ENCODE measurements around the gene CPHXL2.

The CPHXL2 gene

DNA sequence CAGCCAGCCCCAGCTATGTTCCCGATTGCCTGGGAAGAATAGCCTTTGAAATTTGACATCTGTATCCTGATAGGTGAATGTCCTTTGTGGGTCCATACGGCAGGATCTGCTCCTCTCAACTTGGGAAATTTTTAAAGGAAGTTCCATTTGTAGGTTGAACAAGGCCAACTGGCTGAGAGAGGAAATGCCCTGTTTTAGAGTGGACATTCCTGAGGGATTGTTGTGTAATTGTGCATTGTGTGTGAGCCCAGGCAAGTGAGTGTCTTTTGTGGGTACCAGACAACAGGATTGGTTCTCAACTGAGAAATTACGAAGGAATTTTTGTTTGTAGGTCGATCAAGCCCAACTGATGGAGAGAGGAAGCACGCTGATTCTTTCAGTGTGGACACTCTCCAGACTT, 2.6 kb upstream of the CPHXL2 start:
- no peaks in the 10 kb centered on the region for H3K27me3 ChIP-seq (replicated peaks; ENCODE audit: insufficient read depth, low read length)
- H3K36me3 ChIP-seq (replicated peaks; ENCODE audit: insufficient read depth, low read length): no peaks in the 10 kb centered on the region
- H3F3A ChIP-seq (ENCODE audit: insufficient read depth, low read length): no peaks in the 10 kb centered on the region
- no peaks in the 10 kb centered on the region for H3K79me2 ChIP-seq (ENCODE audit: low read length)
- no peaks in the 10 kb centered on the region for H3K9me2 ChIP-seq (replicated peaks; ENCODE audit: insufficient read depth, low read length)
- H4K20me1 ChIP-seq (ENCODE audit: insufficient read depth, low read length): no peaks in the 10 kb centered on the region
- H3K4me2 ChIP-seq (ENCODE audit: low read depth, low read length): no peak overlapping the region
- no peaks in the 10 kb centered on the region for H3K9me3 ChIP-seq (replicated peaks; ENCODE audit: insufficient read depth, low read length)
- DNase-seq: no peak
- no peak overlapping the region for H3K4me3 ChIP-seq (ENCODE audit: low read length)
- TF ChIP-seq EZH2 (optimal IDR thresholded peaks at IDR 0.05; ENCODE audit: low read depth, low read length) (no peak), EZH2phosphoT487 (IDR thresholded peaks at IDR 0.05; ENCODE audit: low read length) (no peak)
- TF ChIP-seq, protein P1, sequence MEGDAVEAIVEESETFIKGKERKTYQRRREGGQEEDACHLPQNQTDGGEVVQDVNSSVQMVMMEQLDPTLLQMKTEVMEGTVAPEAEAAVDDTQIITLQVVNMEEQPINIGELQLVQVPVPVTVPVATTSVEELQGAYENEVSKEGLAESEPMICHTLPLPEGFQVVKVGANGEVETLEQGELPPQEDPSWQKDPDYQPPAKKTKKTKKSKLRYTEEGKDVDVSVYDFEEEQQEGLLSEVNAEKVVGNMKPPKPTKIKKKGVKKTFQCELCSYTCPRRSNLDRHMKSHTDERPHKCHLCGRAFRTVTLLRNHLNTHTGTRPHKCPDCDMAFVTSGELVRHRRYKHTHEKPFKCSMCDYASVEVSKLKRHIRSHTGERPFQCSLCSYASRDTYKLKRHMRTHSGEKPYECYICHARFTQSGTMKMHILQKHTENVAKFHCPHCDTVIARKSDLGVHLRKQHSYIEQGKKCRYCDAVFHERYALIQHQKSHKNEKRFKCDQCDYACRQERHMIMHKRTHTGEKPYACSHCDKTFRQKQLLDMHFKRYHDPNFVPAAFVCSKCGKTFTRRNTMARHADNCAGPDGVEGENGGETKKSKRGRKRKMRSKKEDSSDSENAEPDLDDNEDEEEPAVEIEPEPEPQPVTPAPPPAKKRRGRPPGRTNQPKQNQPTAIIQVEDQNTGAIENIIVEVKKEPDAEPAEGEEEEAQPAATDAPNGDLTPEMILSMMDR (IDR thresholded peaks at IDR 0.05; ENCODE audit: low read length): no peak
- H3K9ac ChIP-seq (ENCODE audit: low read length): no peak overlapping the region
- no peaks in the 10 kb centered on the region for H3K4me1 ChIP-seq (ENCODE audit: low read length)
- no peak overlapping the region for H2AFZ ChIP-seq (ENCODE audit: low read length)
- no peak overlapping the region for H3K27ac ChIP-seq (ENCODE audit: low read length)

DNA sequence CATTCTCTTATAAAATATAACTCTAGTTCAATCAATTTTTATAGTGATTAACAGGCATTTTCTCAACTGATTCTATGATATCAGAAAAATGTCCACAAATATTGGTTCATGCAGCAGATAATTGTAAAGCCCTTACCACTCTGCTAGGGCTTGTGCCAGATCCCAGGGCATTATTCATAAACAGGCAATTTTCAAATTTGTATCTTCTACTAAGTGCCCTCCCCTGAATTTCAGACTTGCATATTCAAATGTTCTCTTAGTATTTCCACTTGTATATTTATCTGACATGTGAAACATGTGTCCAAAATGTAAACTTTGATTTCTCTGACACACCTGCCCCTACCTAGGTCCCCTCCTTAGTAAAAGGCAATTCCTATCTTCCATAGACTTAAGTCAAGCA, 9.3 kb downstream of the CPHXL2 start:
- H3K36me3 ChIP-seq (replicated peaks; ENCODE audit: insufficient read depth, low read length): no peaks in the 10 kb centered on the region

DNA sequence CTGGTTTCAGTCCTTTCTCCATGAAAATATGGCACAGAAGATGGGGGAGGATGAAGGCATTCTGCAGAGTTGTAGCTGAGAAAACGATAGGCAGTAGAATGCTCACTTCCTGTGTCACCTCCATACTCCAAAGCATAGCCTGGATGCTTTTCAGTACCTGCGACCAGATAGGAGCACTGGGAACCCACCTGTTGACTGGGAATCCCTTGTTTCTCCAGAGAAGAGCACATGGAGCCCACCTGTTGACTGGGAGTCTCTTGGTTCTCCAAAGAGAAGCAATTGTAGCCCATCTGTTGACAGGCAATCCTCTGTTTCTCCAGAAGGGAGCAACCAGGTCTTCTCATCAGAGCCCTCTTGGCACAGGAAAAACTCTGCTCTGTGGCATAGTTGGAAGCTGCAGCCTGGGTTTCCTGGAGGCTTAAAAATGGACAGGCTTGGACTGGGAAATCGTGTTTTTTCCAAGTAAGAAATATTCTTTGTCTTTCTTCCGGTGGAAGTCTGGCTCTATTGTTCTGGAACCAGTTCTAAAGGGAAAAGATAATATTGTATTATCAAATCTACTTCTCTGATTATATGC, 16.0 kb downstream of the CPHXL2 start:
- no peaks in the 10 kb centered on the region for H3K36me3 ChIP-seq (replicated peaks; ENCODE audit: insufficient read depth, low read length)
- H3K4me3 ChIP-seq (ENCODE audit: low read length): no peak overlapping the region
- H3K27ac ChIP-seq (ENCODE audit: low read length): no peak overlapping the region
- no peaks in the 10 kb centered on the region for H3K9me3 ChIP-seq (replicated peaks; ENCODE audit: insufficient read depth, low read length)
- H3K9ac ChIP-seq (ENCODE audit: low read length): no peak overlapping the region
- TF ChIP-seq EZH2phosphoT487 (IDR thresholded peaks at IDR 0.05; ENCODE audit: low read length): no peak
- TF ChIP-seq EZH2 (optimal IDR thresholded peaks at IDR 0.05; ENCODE audit: low read depth, low read length): no peak
- TF ChIP-seq, protein P1 (IDR thresholded peaks at IDR 0.05; ENCODE audit: low read length): no peak
- H3K79me2 ChIP-seq (ENCODE audit: low read length): no peaks in the 10 kb centered on the region
- no peak for DNase-seq
- H3K4me2 ChIP-seq (ENCODE audit: low read depth, low read length): no peak overlapping the region
- no peaks in the 10 kb centered on the region for H3K27me3 ChIP-seq (replicated peaks; ENCODE audit: insufficient read depth, low read length)
- H4K20me1 ChIP-seq (ENCODE audit: insufficient read depth, low read length): no peaks in the 10 kb centered on the region
- H3F3A ChIP-seq (ENCODE audit: insufficient read depth, low read length): no peaks in the 10 kb centered on the region
- no peaks in the 10 kb centered on the region for H3K9me2 ChIP-seq (replicated peaks; ENCODE audit: insufficient read depth, low read length)
- no peak overlapping the region for H2AFZ ChIP-seq (ENCODE audit: low read length)
- H3K4me1 ChIP-seq (ENCODE audit: low read length): no peaks in the 10 kb centered on the region

More for the DNA sequence above, 9.3 kb downstream of the CPHXL2 start:
- H3K9me2 ChIP-seq (replicated peaks; ENCODE audit: insufficient read depth, low read length): no peaks in the 10 kb centered on the region
- no peak overlapping the region for H3K9ac ChIP-seq (ENCODE audit: low read length)
- no peaks in the 10 kb centered on the region for H3K27me3 ChIP-seq (replicated peaks; ENCODE audit: insufficient read depth, low read length)
- TF ChIP-seq, protein P1 (IDR thresholded peaks at IDR 0.05; ENCODE audit: low read length): no peak
- TF ChIP-seq EZH2phosphoT487 (IDR thresholded peaks at IDR 0.05; ENCODE audit: low read length): no peak
- TF ChIP-seq EZH2 (optimal IDR thresholded peaks at IDR 0.05; ENCODE audit: low read depth, low read length): no peak
- H2AFZ ChIP-seq (ENCODE audit: low read length): no peak overlapping the region
- no peak overlapping the region for H3K27ac ChIP-seq (ENCODE audit: low read length)
- no peaks in the 10 kb centered on the region for H3K4me1 ChIP-seq (ENCODE audit: low read length)
- no peaks in the 10 kb centered on the region for H3F3A ChIP-seq (ENCODE audit: insufficient read depth, low read length)
- H3K79me2 ChIP-seq (ENCODE audit: low read length): no peaks in the 10 kb centered on the region
- no peak overlapping the region for H3K4me2 ChIP-seq (ENCODE audit: low read depth, low read length)
- H4K20me1 ChIP-seq (ENCODE audit: insufficient read depth, low read length): no peaks in the 10 kb centered on the region
- no peak overlapping the region for H3K4me3 ChIP-seq (ENCODE audit: low read length)
- H3K9me3 ChIP-seq (replicated peaks; ENCODE audit: insufficient read depth, low read length): no peaks in the 10 kb centered on the region
- DNase-seq: no peak

Data from MM.1S (cell line).